SIG-M5 treated with dmso at 0.1 percent for 504 hours (cell line): ENCODE results near the gene ZNF460.
A peak's percentile ranks its signal among the peaks of the same experiment; 100 is the strongest.

ENCODE experiments used
- DNase-seq: peaks from one replicate; lab custom pipeline; 2025; ENCODE audit not compliant: unreplicated experiment; lab: John Stamatoyannopoulos, UW

ZNF460 gene

GRCh38 chr19:57279418-57280164 lies 694 bp upstream of the ZNF460 start:
- DNase-seq, result peak; percentile 87

GRCh38 chr19:57280962-57281400 lies 696 bp downstream of the ZNF460 start:
- DNase-seq, result peak; percentile 50

GRCh38 chr19:57282011-57282643 lies 1.8 kb downstream of the ZNF460 start:
- DNase-seq, result no peak

- no peak for DNase-seq
Observed at GRCh38 chr19:57288373-57288772, 8.1 kb downstream of the ZNF460 start.

GRCh38 chr19:57290970-57291369 lies 10.7 kb downstream of the ZNF460 start:
- DNase-seq, result no peak

- no peak for DNase-seq
Observed at GRCh38 chr19:57292547-57292946, 12.3 kb downstream of the ZNF460 start.

GRCh38 chr19:57293719-57294118 lies 13.4 kb downstream of the ZNF460 start:
- no peak for DNase-seq

- peak; percentile 10 for DNase-seq
Observed at GRCh38 chr19:57302020-57302465, 21.8 kb downstream of the ZNF460 start.

- DNase-seq, result no peak
Observed at GRCh38 chr19:57302727-57303401, 22.6 kb downstream of the ZNF460 start.

- no peak for DNase-seq
Observed at GRCh38 chr19:57305056-57305455, 24.8 kb downstream of the ZNF460 start.

- no peak for DNase-seq
Observed at GRCh38 chr19:57308514-57308913, 28.2 kb downstream of the ZNF460 start.

- no peak for DNase-seq
Observed at GRCh38 chr19:57310792-57311191, 30.5 kb downstream of the ZNF460 start.

- no peak for DNase-seq
Observed at GRCh38 chr19:57314146-57314545, 33.9 kb downstream of the ZNF460 start.

GRCh38 chr19:57317503-57317902 lies 37.2 kb downstream of the ZNF460 start:
- no peak for DNase-seq

- no peak for DNase-seq
Observed at GRCh38 chr19:57319869-57320179, 39.5 kb downstream of the ZNF460 start.

- DNase-seq, result peak; percentile 90
Observed at GRCh38 chr19:57320180-57321084, 40.1 kb downstream of the ZNF460 start, which contains the start of gene ZNF543. Gene ZNF543 (plus strand): TSS chr19:57320472. CDS start chr19:57320854, 382 bp downstream.

GRCh38 chr19:57321116-57321515 lies 40.8 kb downstream of the ZNF460 start:
- DNase-seq, result no peak

GRCh38 chr19:57321751-57322150 lies 41.5 kb downstream of the ZNF460 start:
- DNase-seq, result no peak

- no peak for DNase-seq
Observed at GRCh38 chr19:57324992-57325391, 44.7 kb downstream of the ZNF460 start.

- no peak for DNase-seq
Observed at GRCh38 chr19:57327993-57328392, 47.7 kb downstream of the ZNF460 start.

- no peak for DNase-seq
Observed at GRCh38 chr19:57334191-57334590, 53.9 kb downstream of the ZNF460 start.
